PFSK-1 (cell line): ENCODE measurements around the gene CHRNB2.

Source experiments
- FOXP2 ChIP-seq: optimal IDR thresholded peaks from 2 replicates; pipeline ENCODE3; 2011; ENCODE audit warnings: borderline replicate concordance, control low read depth, inconsistent platforms; ENCODE audit not compliant: insufficient read depth; ENCODE audit errors: extremely low read length, extremely low read depth
- POLR2AphosphoS5 ChIP-seq: IDR thresholded peaks from 2 replicates; pipeline ENCODE4 v1.6.1; 2012; ENCODE audit warnings: low read depth, mild to moderate bottlenecking, control low read depth, low read length, moderate library complexity
- SIN3A ChIP-seq: IDR thresholded peaks from 2 replicates; pipeline ENCODE4 v1.6.1; 2012; ENCODE audit warnings: mild to moderate bottlenecking, low read length, moderate library complexity, borderline replicate concordance; ENCODE audit not compliant: insufficient read depth
- TAF1 ChIP-seq: IDR thresholded peaks from 2 replicates; pipeline ENCODE4 v1.6.1; 2012; ENCODE audit warnings: low read length, control low read depth, borderline replicate concordance; ENCODE audit not compliant: insufficient read depth
- TF ChIP-seq, protein P1 (sequence below), 2 experiments: IDR thresholded peaks; 2 replicates each; pipeline versions ENCODE4 v1.6.1 to v1.8.0; 2011 to 2012; ENCODE audit warnings: low read depth in 2 of 2, low read length in 2 of 2, control low read depth in 1 of 2, inconsistent platforms in 1 of 2, mild to moderate bottlenecking in 1 of 2, moderate library complexity in 1 of 2; ENCODE audit not compliant: insufficient read depth in 1 of 2

The CHRNB2 gene

DNA sequence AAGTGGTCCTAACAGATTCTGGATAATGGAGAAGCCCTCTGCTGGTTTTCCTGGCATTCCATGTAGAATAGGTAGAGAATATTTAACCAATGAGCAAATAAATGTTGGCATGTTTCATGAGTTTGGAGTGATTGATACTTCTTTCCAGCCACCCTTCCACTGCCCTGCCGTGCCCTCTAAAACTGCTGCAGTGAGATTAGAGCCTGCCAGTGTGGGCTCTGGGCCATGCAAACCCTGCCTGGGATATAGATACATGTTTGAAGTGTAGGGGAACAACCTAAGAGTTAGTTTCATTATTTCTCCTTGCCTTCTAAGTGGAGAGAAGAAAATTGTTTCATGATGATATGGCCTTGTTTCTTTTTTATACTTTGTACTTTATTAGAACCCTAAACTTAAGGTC, 19.6 kb upstream of the CHRNB2 start:
- TF ChIP-seq SIN3A (no peak), TAF1 (no peak), FOXP2 (no peak), POLR2AphosphoS5 (no peak)
- TF ChIP-seq, protein P1, sequence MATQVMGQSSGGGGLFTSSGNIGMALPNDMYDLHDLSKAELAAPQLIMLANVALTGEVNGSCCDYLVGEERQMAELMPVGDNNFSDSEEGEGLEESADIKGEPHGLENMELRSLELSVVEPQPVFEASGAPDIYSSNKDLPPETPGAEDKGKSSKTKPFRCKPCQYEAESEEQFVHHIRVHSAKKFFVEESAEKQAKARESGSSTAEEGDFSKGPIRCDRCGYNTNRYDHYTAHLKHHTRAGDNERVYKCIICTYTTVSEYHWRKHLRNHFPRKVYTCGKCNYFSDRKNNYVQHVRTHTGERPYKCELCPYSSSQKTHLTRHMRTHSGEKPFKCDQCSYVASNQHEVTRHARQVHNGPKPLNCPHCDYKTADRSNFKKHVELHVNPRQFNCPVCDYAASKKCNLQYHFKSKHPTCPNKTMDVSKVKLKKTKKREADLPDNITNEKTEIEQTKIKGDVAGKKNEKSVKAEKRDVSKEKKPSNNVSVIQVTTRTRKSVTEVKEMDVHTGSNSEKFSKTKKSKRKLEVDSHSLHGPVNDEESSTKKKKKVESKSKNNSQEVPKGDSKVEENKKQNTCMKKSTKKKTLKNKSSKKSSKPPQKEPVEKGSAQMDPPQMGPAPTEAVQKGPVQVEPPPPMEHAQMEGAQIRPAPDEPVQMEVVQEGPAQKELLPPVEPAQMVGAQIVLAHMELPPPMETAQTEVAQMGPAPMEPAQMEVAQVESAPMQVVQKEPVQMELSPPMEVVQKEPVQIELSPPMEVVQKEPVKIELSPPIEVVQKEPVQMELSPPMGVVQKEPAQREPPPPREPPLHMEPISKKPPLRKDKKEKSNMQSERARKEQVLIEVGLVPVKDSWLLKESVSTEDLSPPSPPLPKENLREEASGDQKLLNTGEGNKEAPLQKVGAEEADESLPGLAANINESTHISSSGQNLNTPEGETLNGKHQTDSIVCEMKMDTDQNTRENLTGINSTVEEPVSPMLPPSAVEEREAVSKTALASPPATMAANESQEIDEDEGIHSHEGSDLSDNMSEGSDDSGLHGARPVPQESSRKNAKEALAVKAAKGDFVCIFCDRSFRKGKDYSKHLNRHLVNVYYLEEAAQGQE (IDR thresholded peaks at IDR 0.05; ENCODE audit: insufficient read depth in 1 of 2, low read depth in 2 of 2, low read length in 2 of 2), result no peak

DNA sequence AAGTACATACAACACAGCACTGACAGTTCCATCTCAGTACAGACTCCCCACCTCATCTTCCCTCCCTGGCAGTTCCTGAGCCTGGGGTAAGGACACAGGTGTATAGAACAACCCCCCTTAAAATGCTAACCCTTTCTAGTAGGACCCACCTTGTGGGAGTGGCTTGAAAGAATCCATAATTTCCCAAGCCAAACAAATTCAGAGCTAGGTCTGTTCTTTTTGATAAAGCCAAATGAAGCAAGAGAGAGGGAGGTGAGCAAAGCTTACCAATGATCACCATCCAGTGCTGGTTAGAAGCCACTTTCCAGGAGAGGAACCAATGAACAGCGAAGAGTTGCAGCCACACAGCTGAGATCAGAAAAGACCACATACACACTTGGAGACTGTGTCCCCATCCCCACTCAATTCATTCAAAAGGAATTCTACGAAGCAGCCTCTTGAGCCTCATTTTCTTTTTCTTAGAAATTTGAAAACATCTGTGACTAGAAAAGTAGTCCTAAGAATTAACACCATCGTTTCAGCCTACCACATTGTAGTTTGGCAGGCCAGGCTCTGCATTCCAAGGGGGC, 18.3 kb upstream of the CHRNB2 start:
- TF ChIP-seq FOXP2 (no peak), SIN3A (no peak), POLR2AphosphoS5 (no peak), TAF1 (no peak)
- TF ChIP-seq, protein P1 (IDR thresholded peaks at IDR 0.05; ENCODE audit: insufficient read depth in 1 of 2, low read depth in 2 of 2, low read length in 2 of 2), result no peak

DNA sequence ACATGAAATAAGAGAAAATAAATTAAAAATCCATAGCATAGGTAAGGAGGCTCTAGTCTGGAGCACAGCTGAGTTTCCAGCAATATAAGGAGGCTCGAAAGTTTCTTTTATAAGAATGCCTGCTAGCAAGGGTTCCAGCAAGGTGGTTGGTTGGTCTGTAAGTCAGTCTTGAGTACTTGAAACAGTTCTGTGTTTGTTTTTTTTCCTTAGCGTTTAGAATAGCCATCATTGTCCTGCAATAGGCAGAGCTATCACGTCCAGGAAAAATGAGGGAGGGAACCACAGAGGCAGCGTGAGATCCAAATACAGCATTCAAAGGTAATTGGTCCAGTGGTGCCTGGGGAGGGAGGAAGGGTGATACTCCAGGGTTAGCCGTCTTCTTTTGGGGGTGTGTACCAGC, 17.5 kb upstream of the CHRNB2 start:
- TF ChIP-seq TAF1, result no peak
- TF ChIP-seq SIN3A, result no peak
- TF ChIP-seq, protein P1 (IDR thresholded peaks at IDR 0.05; ENCODE audit: insufficient read depth in 1 of 2, low read depth in 2 of 2, low read length in 2 of 2), result no peak
- TF ChIP-seq FOXP2, result no peak
- TF ChIP-seq POLR2AphosphoS5, result no peak

DNA sequence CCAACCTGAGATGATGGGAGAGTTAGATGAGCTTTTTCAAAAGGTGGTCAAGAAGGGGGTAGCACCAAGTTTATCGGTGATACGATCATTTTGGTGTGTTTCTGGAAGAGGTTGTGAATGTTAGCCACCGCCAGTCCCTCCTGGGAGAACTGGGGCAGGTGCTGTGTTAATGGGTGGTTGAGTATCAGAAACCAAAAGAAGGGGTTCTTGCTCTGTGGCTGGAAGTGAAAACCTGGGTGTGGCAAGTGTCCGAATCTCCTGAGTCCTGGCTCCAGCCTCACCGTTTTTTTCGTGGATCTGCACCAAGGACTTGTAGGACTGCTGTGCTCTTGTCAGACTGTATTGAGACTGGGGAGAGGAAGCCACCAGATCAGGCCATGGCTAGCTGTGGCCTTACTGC, 16.9 kb upstream of the CHRNB2 start:
- TF ChIP-seq, protein P1 (IDR thresholded peaks at IDR 0.05; ENCODE audit: insufficient read depth in 1 of 2, low read depth in 2 of 2, low read length in 2 of 2), result no peak
- TF ChIP-seq FOXP2 (no peak), SIN3A (no peak), POLR2AphosphoS5 (no peak), TAF1 (no peak)
